LNCAP (cell line): Measurements from ENCODE around the gene MAIP1.

Experiments
- TF ChIP-seq, protein P1 (sequence below): fragments of 450-650 bp; IDR thresholded peaks from 2 replicates; pipeline ENCODE4 v1.5.1; 2017; ENCODE audit warnings: mild to moderate bottlenecking

MAIP1 gene

GRCh38 chr2:200012401-200012800 lies 57.0 kb downstream of the MAIP1 start:
- TF ChIP-seq, protein P1, sequence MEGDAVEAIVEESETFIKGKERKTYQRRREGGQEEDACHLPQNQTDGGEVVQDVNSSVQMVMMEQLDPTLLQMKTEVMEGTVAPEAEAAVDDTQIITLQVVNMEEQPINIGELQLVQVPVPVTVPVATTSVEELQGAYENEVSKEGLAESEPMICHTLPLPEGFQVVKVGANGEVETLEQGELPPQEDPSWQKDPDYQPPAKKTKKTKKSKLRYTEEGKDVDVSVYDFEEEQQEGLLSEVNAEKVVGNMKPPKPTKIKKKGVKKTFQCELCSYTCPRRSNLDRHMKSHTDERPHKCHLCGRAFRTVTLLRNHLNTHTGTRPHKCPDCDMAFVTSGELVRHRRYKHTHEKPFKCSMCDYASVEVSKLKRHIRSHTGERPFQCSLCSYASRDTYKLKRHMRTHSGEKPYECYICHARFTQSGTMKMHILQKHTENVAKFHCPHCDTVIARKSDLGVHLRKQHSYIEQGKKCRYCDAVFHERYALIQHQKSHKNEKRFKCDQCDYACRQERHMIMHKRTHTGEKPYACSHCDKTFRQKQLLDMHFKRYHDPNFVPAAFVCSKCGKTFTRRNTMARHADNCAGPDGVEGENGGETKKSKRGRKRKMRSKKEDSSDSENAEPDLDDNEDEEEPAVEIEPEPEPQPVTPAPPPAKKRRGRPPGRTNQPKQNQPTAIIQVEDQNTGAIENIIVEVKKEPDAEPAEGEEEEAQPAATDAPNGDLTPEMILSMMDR: no peak
